Measurements from ENCODE around the gene ZNF677.
"Not testable (repeated sequence)": the region's sequence is repeated elsewhere in the genome, so short reads cannot be mapped to it uniquely, and the experiment has no call there.

ZNF677 gene

DNA sequence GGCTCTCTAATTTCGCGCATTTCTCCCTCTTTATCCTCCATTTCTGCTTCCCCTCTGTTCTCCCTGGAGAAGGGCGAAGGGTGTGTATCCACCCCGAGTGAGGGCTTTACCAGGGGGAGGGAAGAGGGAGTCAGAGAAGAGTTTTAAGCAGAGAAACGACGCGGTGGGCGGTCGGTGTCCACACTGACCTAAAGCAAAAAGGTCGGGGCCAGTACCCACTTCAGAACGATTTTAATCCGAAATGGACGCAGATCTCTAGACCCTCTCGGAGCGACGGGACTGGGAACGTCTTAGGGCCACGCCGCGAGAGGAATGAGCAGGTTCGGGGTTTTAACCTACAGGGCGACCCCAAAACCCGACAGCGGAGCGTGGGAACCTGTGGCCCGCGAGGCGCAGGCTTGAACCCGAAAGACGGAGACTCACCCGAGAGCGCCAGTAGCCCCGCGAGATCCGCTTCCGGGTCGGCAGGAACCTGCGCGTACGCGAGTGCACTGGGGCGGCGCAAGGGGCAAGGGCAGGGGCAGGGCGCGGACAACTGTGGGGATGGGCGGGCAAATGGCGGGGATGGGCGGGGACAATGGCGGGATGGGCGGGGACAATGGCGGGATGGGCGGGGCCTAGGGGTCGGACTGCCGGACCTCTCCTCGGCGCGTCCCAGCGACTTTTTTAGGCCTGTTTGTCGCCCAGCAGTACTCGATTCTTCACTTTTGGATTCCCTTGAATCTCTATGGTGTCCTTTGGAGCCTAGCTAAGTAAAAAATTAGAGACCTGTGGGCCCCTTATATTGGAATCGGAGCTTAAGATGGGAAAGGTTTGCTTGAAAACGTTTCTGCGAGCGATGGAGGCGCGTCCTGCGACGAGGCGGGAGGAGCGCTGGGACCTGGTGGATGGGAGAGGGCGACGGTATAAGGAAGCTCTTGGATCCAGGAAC, at the start of gene ZNF677:
Gene ZNF677 (minus strand): TSS at position 463 of the 931 bp plus-strand sequence. CDS start 3,323 bp downstream, outside the sequence.
- TF ChIP-seq, protein P1, sequence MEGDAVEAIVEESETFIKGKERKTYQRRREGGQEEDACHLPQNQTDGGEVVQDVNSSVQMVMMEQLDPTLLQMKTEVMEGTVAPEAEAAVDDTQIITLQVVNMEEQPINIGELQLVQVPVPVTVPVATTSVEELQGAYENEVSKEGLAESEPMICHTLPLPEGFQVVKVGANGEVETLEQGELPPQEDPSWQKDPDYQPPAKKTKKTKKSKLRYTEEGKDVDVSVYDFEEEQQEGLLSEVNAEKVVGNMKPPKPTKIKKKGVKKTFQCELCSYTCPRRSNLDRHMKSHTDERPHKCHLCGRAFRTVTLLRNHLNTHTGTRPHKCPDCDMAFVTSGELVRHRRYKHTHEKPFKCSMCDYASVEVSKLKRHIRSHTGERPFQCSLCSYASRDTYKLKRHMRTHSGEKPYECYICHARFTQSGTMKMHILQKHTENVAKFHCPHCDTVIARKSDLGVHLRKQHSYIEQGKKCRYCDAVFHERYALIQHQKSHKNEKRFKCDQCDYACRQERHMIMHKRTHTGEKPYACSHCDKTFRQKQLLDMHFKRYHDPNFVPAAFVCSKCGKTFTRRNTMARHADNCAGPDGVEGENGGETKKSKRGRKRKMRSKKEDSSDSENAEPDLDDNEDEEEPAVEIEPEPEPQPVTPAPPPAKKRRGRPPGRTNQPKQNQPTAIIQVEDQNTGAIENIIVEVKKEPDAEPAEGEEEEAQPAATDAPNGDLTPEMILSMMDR (IDR thresholded peaks at IDR 0.05; ENCODE audit: unreplicated experiment in 3 of 3): no peak
- Mint-ChIP-seq H3K36me3 (ENCODE audit: low read depth) (peaks cover 47% of the 10 kb centered on the region), H3K4me1 (peaks cover 10% of the 10 kb centered on the region), H3K27me3 (ENCODE audit: low read depth) (no peaks in the 10 kb centered on the region), H3K27ac (peak within 1 kb of the TSS; percentile 75 to 89 (median 79)), H3K9me3 (peaks cover 57% of the 10 kb centered on the region), H3K4me3 (peak within 1 kb of the TSS; percentile 91 to 97 (median 97))

DNA sequence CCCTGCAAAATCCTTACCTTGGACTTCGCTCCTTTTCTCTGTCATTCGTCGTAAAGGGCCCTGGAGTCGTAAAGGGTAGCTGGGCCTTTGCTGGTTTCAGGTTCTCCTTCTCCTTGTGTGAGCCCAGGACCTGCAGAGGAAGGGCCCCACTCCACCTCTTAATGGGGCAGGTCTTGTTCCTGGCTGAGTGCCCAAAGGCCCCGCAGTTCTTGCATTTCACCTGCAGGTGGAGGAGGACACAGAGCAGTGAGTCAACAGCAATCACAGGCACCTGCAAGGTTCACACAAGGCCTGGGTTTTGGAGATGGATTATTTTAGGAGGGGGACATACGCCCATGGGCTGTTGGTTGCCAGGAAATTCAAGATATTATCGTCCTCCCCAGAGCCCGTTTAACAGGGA, 46.7 kb upstream of the ZNF677 start:
- not testable (repeated sequence) for H3K4me1 Mint-ChIP-seq; H3K27ac Mint-ChIP-seq; H3K27me3 Mint-ChIP-seq (ENCODE audit: low read depth); H3K4me3 Mint-ChIP-seq; H3K36me3 Mint-ChIP-seq (ENCODE audit: low read depth)
- peaks cover 12% of the 10 kb centered on the region for H3K9me3 Mint-ChIP-seq

DNA sequence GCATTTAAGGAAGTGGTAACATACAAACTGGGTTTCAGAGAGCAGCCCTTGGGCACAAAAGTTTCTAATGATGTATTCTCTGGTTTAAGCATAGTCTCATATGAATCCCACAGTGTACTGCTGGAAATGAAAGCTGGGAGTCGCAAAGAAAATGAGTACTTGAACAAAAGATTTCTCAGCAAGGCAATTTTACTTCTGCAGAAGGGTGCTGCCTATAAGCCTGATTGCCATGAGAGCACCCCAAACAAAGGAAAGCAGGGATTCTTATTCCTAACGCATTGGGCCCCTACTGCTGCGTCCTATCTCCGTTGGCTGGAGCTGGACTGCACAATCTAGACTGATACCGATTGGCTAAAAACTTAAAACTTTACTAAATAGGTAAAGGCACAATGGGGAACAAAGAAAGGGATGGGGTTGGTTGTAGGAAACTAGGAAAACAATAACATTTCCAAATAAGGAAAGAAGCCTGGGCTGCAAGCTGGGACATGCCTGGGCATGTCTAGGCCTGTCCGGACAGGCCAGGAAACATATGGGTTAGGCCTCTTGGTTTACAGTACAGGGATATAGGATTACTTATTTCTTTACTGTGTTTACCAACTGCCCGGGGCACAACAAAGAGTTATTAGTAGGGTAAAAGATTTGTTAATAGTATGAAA, 40.2 kb upstream of the ZNF677 start:
- H3K27ac Mint-ChIP-seq: no peak overlapping the region
- no peak overlapping the region for H3K4me3 Mint-ChIP-seq
- H3K4me1 Mint-ChIP-seq: no peaks in the 10 kb centered on the region
- no peaks in the 10 kb centered on the region for H3K36me3 Mint-ChIP-seq (ENCODE audit: low read depth)
- H3K27me3 Mint-ChIP-seq (ENCODE audit: low read depth): peaks cover 13% of the 10 kb centered on the region
- TF ChIP-seq, protein P1 (IDR thresholded peaks at IDR 0.05; ENCODE audit: unreplicated experiment in 3 of 3): no peak
- peaks cover 32% of the 10 kb centered on the region for H3K9me3 Mint-ChIP-seq

DNA sequence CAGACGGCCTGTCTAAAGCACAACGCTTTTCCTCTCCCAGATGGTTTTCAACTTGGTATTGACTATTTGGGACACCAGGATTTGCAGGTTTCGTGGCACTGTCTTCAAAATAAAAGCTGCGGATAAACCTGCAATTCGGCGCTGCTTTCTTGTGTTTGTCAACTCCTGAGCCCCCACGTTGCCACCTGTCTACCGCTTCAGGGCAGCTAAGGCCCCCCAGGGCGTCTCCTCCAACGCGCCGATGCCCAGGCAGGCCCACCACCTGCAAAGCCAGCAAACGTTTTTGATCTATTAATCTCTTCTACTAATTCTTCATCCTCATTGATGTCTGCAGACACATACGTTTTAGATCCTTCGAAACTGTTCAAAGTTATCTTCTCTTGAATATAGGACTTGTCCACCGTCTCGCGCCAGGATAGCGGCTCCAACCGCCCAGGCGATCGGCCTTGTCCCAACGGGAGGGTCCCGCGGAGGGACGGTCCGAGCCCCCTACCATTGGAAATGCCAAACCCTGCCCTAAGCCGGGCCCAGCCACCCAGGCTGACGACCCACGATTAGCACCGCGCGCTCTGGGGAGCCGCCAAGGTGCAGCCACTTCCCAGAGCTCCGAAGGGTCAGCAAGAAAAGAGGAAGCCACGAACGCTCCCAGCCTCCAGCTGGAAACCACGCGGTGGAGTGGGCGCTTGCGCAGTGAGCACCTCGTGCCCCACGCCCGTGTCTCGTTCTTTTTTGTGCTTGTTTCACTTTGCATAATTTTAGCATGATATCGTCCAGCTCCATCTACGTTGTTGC, 36.3 kb upstream of the ZNF677 start:
- Mint-ChIP-seq H3K27me3 (ENCODE audit: low read depth) (peaks cover 10% of the 10 kb centered on the region), H3K4me3 (no peak overlapping the region), H3K9me3 (peaks cover 33% of the 10 kb centered on the region), H3K36me3 (ENCODE audit: low read depth) (no peaks in the 10 kb centered on the region), H3K27ac (no peak overlapping the region), H3K4me1 (no peaks in the 10 kb centered on the region)
- TF ChIP-seq, protein P1 (IDR thresholded peaks at IDR 0.05; ENCODE audit: unreplicated experiment in 3 of 3): no peak

DNA sequence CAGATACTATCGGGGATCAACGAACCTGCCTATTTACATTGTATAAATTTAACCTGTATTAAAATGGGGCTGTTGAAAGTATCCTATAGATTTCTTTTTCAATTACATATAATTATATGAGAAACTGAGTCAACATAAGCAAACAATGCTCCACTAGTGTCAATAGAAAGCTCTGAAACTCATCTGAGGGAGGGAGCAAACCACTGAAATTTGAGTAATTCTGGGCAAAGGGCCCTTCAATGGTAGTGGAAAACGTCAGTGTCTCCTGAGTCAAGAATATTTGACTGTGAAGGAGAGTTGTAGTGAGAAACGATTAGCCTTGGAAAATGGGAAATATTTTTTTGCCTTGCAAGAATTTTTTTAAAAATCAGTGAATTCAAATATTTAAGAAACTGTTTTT, 30.4 kb upstream of the ZNF677 start:
- Mint-ChIP-seq H3K9me3 (peaks cover 14% of the 10 kb centered on the region), H3K36me3 (ENCODE audit: low read depth) (no peaks in the 10 kb centered on the region), H3K4me3 (no peak overlapping the region), H3K4me1 (no peaks in the 10 kb centered on the region), H3K27me3 (ENCODE audit: low read depth) (no peaks in the 10 kb centered on the region), H3K27ac (no peak overlapping the region)
- TF ChIP-seq, protein P1 (IDR thresholded peaks at IDR 0.05; ENCODE audit: unreplicated experiment in 3 of 3): no peak

DNA sequence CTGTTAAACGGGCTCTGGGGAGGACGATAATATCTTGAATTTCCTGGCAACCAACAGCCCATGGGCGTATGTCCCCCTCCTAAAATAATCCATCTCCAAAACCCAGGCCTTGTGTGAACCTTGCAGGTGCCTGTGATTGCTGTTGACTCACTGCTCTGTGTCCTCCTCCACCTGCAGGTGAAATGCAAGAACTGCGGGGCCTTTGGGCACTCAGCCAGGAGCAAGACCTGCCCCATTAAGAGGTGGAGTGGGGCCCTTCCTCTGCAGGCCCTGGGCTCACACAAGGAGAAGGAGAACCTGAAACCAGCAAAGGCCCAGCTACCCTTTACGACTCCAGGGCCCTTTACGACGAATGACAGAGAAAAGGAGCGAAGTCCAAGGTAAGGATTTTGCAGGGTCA, 27.3 kb upstream of the ZNF677 start:
- not testable (repeated sequence) for H3K4me1 Mint-ChIP-seq; H3K4me3 Mint-ChIP-seq; H3K27me3 Mint-ChIP-seq (ENCODE audit: low read depth); H3K9me3 Mint-ChIP-seq; H3K36me3 Mint-ChIP-seq (ENCODE audit: low read depth); H3K27ac Mint-ChIP-seq
